Measurements from ENCODE around the gene NPHP4. TPM values are rescaled to one million over a fixed set of nuclear protein-coding genes. Genes with fewer than 3 reads are reported as not detected.

The NPHP4 gene
- total and polyA plus RNA-seq, 2 donors = 2.5 to 4.2 TPM

GRCh38 chr1:5945445-5945844, 46.8 kb downstream of the NPHP4 start:
- H3K27me3 ChIP-seq (ENCODE audit: control insufficient read depth in 2 of 2, insufficient read depth in 1 of 2, low read length in 1 of 2) = no peaks in the 10 kb centered on the region
- no peak overlapping the region for H3K4me3 ChIP-seq (ENCODE audit: low read length in 2 of 2)
- H3K9me3 ChIP-seq (ENCODE audit: control insufficient read depth in 2 of 2, insufficient read depth in 1 of 2, low read length in 1 of 2) = no peaks in the 10 kb centered on the region
- DNase-seq (ENCODE audit: low read depth in 6 of 9, low spot score in 9 of 9) = no peak
- 98% methylated on average over 14 of the region's 14 CpGs for WGBS
- no peaks in the 10 kb centered on the region for H3K4me1 ChIP-seq (ENCODE audit: control insufficient read depth in 2 of 2, insufficient read depth in 2 of 2, low read length in 2 of 2)
- H3K36me3 ChIP-seq (ENCODE audit: control insufficient read depth in 2 of 2, insufficient read depth in 2 of 2, low read length in 1 of 2) = peaks cover 4 to 15% of the 10 kb centered on the region in 2 donors
- H3K27ac ChIP-seq (ENCODE audit: low read depth in 1 of 2, low read length in 1 of 2) = no peak overlapping the region

- no peak overlapping the region for H3K4me3 ChIP-seq (ENCODE audit: low read length in 2 of 2)
- H3K4me1 ChIP-seq (ENCODE audit: control insufficient read depth in 2 of 2, insufficient read depth in 2 of 2, low read length in 2 of 2) = no peaks in the 10 kb centered on the region
- DNase-seq (ENCODE audit: low read depth in 6 of 9, low spot score in 9 of 9) = no peak
- no peaks in the 10 kb centered on the region for H3K9me3 ChIP-seq (ENCODE audit: control insufficient read depth in 2 of 2, insufficient read depth in 1 of 2, low read length in 1 of 2)
- H3K27ac ChIP-seq (ENCODE audit: low read depth in 1 of 2, low read length in 1 of 2) = no peak overlapping the region
- H3K27me3 ChIP-seq (ENCODE audit: control insufficient read depth in 2 of 2, insufficient read depth in 1 of 2, low read length in 1 of 2) = no peaks in the 10 kb centered on the region
- H3K36me3 ChIP-seq (ENCODE audit: control insufficient read depth in 2 of 2, insufficient read depth in 2 of 2, low read length in 1 of 2) = peaks cover 4 to 15% of the 10 kb centered on the region in 2 donors
- 97% methylated on average over 12 of the region's 12 CpGs for WGBS
Measured at GRCh38 chr1:5944843-5945167, 47.4 kb downstream of the NPHP4 start.

GRCh38 chr1:5944154-5944842, 47.9 kb downstream of the NPHP4 start:
- 97% methylated on average over 27 of the region's 27 CpGs for WGBS
- H3K36me3 ChIP-seq (ENCODE audit: control insufficient read depth in 2 of 2, insufficient read depth in 2 of 2, low read length in 1 of 2) = peaks cover 4 to 15% of the 10 kb centered on the region in 2 donors
- DNase-seq (ENCODE audit: low read depth in 6 of 9, low spot score in 9 of 9) = no peak

DNA sequence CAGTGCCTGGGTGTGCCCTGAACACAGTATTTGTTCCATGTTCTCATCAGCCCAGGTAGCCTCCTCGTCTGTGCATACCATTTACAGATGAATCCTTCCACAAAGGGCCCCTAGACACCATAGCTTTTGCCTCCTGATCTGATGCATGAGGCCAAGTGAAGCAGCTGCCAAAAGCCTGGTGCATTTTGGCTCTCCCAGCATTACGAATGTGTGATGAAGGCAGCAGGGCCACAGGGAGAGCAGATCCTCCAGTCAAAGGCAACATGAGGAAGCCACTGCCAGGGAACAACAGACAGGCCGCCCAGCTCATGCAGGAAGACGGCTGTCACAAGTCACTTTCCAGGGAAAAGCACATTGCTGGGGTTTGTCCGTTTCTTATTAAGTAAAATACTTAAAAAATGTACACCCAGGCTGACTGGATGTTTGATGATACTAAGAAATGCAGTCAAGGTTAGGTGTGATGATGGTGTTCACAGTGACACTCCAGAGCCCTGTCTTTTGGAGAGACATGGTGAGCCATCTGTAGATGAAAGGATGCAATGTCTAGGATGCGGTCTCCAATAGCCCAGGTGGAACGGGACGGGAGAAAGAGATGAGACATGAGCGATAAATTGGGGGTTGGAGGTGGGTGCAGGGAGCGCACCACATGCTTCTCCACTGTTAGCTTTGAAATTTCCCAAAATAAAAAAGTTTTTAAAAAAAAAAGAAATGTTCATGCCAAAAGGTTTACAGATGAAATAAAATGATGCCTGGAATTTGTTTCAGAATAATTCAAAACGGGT, 48.7 kb downstream of the NPHP4 start:
- H3K36me3 ChIP-seq (ENCODE audit: control insufficient read depth in 2 of 2, insufficient read depth in 2 of 2, low read length in 1 of 2) = peaks cover 4 to 15% of the 10 kb centered on the region in 2 donors
- no peaks in the 10 kb centered on the region for H3K9me3 ChIP-seq (ENCODE audit: control insufficient read depth in 2 of 2, insufficient read depth in 1 of 2, low read length in 1 of 2)
- H3K27ac ChIP-seq (ENCODE audit: low read depth in 1 of 2, low read length in 1 of 2) = no peak overlapping the region
- H3K4me1 ChIP-seq (ENCODE audit: control insufficient read depth in 2 of 2, insufficient read depth in 2 of 2, low read length in 2 of 2) = no peaks in the 10 kb centered on the region
- DNase-seq (ENCODE audit: low read depth in 6 of 9, low spot score in 9 of 9) = no peak
- WGBS = 98% methylated on average over 11 of the region's 11 CpGs
- H3K27me3 ChIP-seq (ENCODE audit: control insufficient read depth in 2 of 2, insufficient read depth in 1 of 2, low read length in 1 of 2) = no peaks in the 10 kb centered on the region
- no peak overlapping the region for H3K4me3 ChIP-seq (ENCODE audit: low read length in 2 of 2)

More at GRCh38 chr1:5944154-5944842, 47.9 kb downstream of the NPHP4 start:
- no peaks in the 10 kb centered on the region for H3K27me3 ChIP-seq (ENCODE audit: control insufficient read depth in 2 of 2, insufficient read depth in 1 of 2, low read length in 1 of 2)
- H3K9me3 ChIP-seq (ENCODE audit: control insufficient read depth in 2 of 2, insufficient read depth in 1 of 2, low read length in 1 of 2) = no peaks in the 10 kb centered on the region
- no peak overlapping the region for H3K27ac ChIP-seq (ENCODE audit: low read depth in 1 of 2, low read length in 1 of 2)
- H3K4me3 ChIP-seq (ENCODE audit: low read length in 2 of 2) = no peak overlapping the region
- H3K4me1 ChIP-seq (ENCODE audit: control insufficient read depth in 2 of 2, insufficient read depth in 2 of 2, low read length in 2 of 2) = no peaks in the 10 kb centered on the region

DNA sequence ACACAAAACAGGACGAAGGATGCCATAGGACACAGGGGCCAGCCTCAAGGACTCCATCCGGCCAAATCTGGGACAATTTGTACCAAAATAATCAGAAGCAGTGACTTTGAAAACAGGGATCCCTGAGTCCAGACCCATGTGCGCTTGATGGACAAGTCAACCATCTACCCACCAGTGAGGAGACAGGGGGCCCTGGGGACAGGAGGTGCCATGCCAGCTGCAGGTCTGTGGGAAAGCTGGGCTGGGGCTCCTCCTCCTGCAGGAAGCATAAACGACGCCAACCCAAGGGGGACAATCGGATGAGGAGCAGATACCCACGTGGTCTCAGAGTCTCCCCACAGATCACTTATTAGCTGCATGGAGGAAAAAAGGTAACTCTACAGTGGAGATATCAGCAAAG, 50.6 kb downstream of the NPHP4 start:
- H3K4me1 ChIP-seq (ENCODE audit: control insufficient read depth in 2 of 2, insufficient read depth in 2 of 2, low read length in 2 of 2) = peaks cover 0 to 3% of the 10 kb centered on the region in 2 donors
- 98% methylated on average over 7 of the region's 7 CpGs for WGBS
- no peak overlapping the region for H3K27ac ChIP-seq (ENCODE audit: low read depth in 1 of 2, low read length in 1 of 2)
- H3K27me3 ChIP-seq (ENCODE audit: control insufficient read depth in 2 of 2, insufficient read depth in 1 of 2, low read length in 1 of 2) = no peaks in the 10 kb centered on the region
- H3K36me3 ChIP-seq (ENCODE audit: control insufficient read depth in 2 of 2, insufficient read depth in 2 of 2, low read length in 1 of 2) = peaks cover 2 to 4% of the 10 kb centered on the region in 2 donors
- no peak overlapping the region for H3K4me3 ChIP-seq (ENCODE audit: low read length in 2 of 2)
- no peak for DNase-seq (ENCODE audit: low read depth in 6 of 9, low spot score in 9 of 9)
- H3K9me3 ChIP-seq (ENCODE audit: control insufficient read depth in 2 of 2, insufficient read depth in 1 of 2, low read length in 1 of 2) = no peaks in the 10 kb centered on the region

DNA sequence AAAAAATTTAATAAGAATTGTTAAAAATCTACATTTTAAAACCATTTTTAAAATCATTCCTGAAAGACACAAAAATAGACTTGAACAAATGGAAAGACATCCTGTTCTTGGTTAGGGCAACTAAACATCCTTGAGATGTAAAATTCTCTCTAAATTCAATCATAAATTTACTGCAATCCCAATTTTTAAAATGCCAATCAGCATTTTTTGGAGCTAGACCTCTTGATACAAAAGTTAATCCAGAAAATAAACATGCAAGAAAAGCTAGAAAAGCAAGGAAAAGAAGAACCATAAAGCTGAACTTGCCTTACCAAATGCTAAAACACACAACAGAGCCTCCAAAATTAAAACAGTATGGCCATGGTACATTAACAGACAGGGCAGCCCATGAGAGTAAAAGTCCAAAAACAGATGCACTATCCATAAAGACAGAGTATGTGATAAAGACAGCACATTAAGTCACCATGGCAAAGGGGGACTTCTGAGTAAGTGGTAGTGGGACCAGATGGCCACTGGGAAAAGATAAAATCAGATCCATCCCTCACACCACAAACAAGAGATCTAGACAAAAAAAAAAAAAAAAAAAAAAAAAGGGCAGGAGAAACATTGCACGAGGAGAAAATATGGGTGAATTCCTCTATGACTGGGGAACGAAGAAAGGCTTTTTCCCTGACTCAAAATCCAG, 51.4 kb downstream of the NPHP4 start:
- 100% methylated on average over 2 of the region's 2 CpGs for WGBS
- no peak overlapping the region for H3K4me3 ChIP-seq (ENCODE audit: low read length in 2 of 2)
- no peaks in the 10 kb centered on the region for H3K27me3 ChIP-seq (ENCODE audit: control insufficient read depth in 2 of 2, insufficient read depth in 1 of 2, low read length in 1 of 2)
- H3K4me1 ChIP-seq (ENCODE audit: control insufficient read depth in 2 of 2, insufficient read depth in 2 of 2, low read length in 2 of 2) = peaks cover 0 to 3% of the 10 kb centered on the region in 2 donors
- H3K9me3 ChIP-seq (ENCODE audit: control insufficient read depth in 2 of 2, insufficient read depth in 1 of 2, low read length in 1 of 2) = no peaks in the 10 kb centered on the region
- H3K27ac ChIP-seq (ENCODE audit: low read depth in 1 of 2, low read length in 1 of 2) = no peak overlapping the region
- peaks cover 0 to 4% of the 10 kb centered on the region in 2 donors for H3K36me3 ChIP-seq (ENCODE audit: control insufficient read depth in 2 of 2, insufficient read depth in 2 of 2, low read length in 1 of 2)
- DNase-seq (ENCODE audit: low read depth in 6 of 9, low spot score in 9 of 9) = no peak

GRCh38 chr1:5939271-5940170, 52.7 kb downstream of the NPHP4 start:
- peaks cover 0 to 3% of the 10 kb centered on the region in 2 donors for H3K4me1 ChIP-seq (ENCODE audit: control insufficient read depth in 2 of 2, insufficient read depth in 2 of 2, low read length in 2 of 2)
- H3K27me3 ChIP-seq (ENCODE audit: control insufficient read depth in 2 of 2, insufficient read depth in 1 of 2, low read length in 1 of 2) = no peaks in the 10 kb centered on the region
- H3K36me3 ChIP-seq (ENCODE audit: control insufficient read depth in 2 of 2, insufficient read depth in 2 of 2, low read length in 1 of 2) = no peaks in the 10 kb centered on the region
- no peak for DNase-seq (ENCODE audit: low read depth in 6 of 9, low spot score in 9 of 9)
- H3K27ac ChIP-seq (ENCODE audit: low read depth in 1 of 2, low read length in 1 of 2) = no peak overlapping the region
- 94% methylated on average over 13 of the region's 13 CpGs for WGBS
- no peaks in the 10 kb centered on the region for H3K9me3 ChIP-seq (ENCODE audit: control insufficient read depth in 2 of 2, insufficient read depth in 1 of 2, low read length in 1 of 2)
- H3K4me3 ChIP-seq (ENCODE audit: low read length in 2 of 2) = no peak overlapping the region

- no peaks in the 10 kb centered on the region for H3K9me3 ChIP-seq (ENCODE audit: control insufficient read depth in 2 of 2, insufficient read depth in 1 of 2, low read length in 1 of 2)
- peaks cover 0 to 2% of the 10 kb centered on the region in 2 donors for H3K36me3 ChIP-seq (ENCODE audit: control insufficient read depth in 2 of 2, insufficient read depth in 2 of 2, low read length in 1 of 2)
- 97% methylated on average over 17 of the region's 17 CpGs for WGBS
- no peaks in the 10 kb centered on the region for H3K27me3 ChIP-seq (ENCODE audit: control insufficient read depth in 2 of 2, insufficient read depth in 1 of 2, low read length in 1 of 2)
- H3K4me3 ChIP-seq (ENCODE audit: low read length in 2 of 2) = no peak overlapping the region
- H3K4me1 ChIP-seq (ENCODE audit: control insufficient read depth in 2 of 2, insufficient read depth in 2 of 2, low read length in 2 of 2) = peaks cover 0 to 3% of the 10 kb centered on the region in 2 donors
- DNase-seq (ENCODE audit: low read depth in 6 of 9, low spot score in 9 of 9) = no peak
- no peak overlapping the region for H3K27ac ChIP-seq (ENCODE audit: low read depth in 1 of 2, low read length in 1 of 2)
Measured at GRCh38 chr1:5938101-5938646, 54.1 kb downstream of the NPHP4 start.

Data from thymus (tissue), 11 donors.